Ishikawa (cell line): ENCODE data around the gene PLEK2.

Experiments used
- CEBPB ChIP-seq: IDR thresholded peaks from 2 replicates; pipeline ENCODE4 v1.6.1; 2012
- CREB1 ChIP-seq: IDR thresholded peaks from 2 replicates; pipeline ENCODE4 v1.6.1; 2012; ENCODE audit warnings: low read depth
- EGR1 ChIP-seq: IDR thresholded peaks from 2 replicates; pipeline ENCODE4 v1.6.1; 2012
- EP300 ChIP-seq: IDR thresholded peaks from 2 replicates; pipeline ENCODE4 v1.6.1; 2012; ENCODE audit warnings: borderline replicate concordance
- FOXM1 ChIP-seq: IDR thresholded peaks from 2 replicates; pipeline ENCODE4 v1.6.1; 2012; ENCODE audit warnings: low read depth, borderline replicate concordance
- MAX ChIP-seq: IDR thresholded peaks from 2 replicates; pipeline ENCODE4 v1.6.1; 2012
- NFIC ChIP-seq: IDR thresholded peaks from 2 replicates; pipeline ENCODE4 v1.6.1; 2012
- RAD21 ChIP-seq: IDR thresholded peaks from 2 replicates; pipeline ENCODE4 v1.6.1; 2012; ENCODE audit warnings: low read depth
- REST ChIP-seq: IDR thresholded peaks from 2 replicates; pipeline ENCODE4 v1.6.1; 2012; ENCODE audit warnings: low read depth, mild to moderate bottlenecking
- TAF1 ChIP-seq: IDR thresholded peaks from 2 replicates; pipeline ENCODE4 v1.6.1; 2012; ENCODE audit warnings: low read depth, mild to moderate bottlenecking
- TCF12 ChIP-seq: IDR thresholded peaks from 2 replicates; pipeline ENCODE4 v1.6.1; 2012; ENCODE audit warnings: low read depth
- TEAD4 ChIP-seq: IDR thresholded peaks from 2 replicates; pipeline ENCODE4 v1.6.1; 2012
- USF1 ChIP-seq: IDR thresholded peaks from 2 replicates; pipeline ENCODE4 v1.6.1; 2012
- YY1 ChIP-seq: IDR thresholded peaks from 2 replicates; pipeline ENCODE4 v1.6.1; 2012; ENCODE audit warnings: low read depth
- ZBTB7A ChIP-seq: IDR thresholded peaks from 2 replicates; pipeline ENCODE4 v1.6.1; 2012; ENCODE audit warnings: low read depth

Gene PLEK2

GRCh38 chr14:67438969-67439368, 27.0 kb upstream of the PLEK2 start:
- TF ChIP-seq MAX (no peak), EP300 (no peak), USF1 (no peak), TAF1 (no peak), CREB1 (no peak), CEBPB (no peak), REST (no peak), ZBTB7A (no peak), TCF12 (no peak), RAD21 (no peak), FOXM1 (no peak), YY1 (no peak), EGR1 (no peak), TEAD4 (no peak), NFIC (no peak)

- TF ChIP-seq EP300 (no peak), ZBTB7A (no peak), TEAD4 (no peak), TAF1 (no peak), NFIC (no peak), CEBPB (no peak), FOXM1 (no peak)
Measured at GRCh38 chr14:67436006-67436866, 24.3 kb upstream of the PLEK2 start.

- no peak for TF ChIP-seq TAF1
- no peak for TF ChIP-seq USF1
- TF ChIP-seq ZBTB7A = no peak
- no peak for TF ChIP-seq CREB1
- no peak for TF ChIP-seq EGR1
- TF ChIP-seq RAD21 = no peak
Measured at GRCh38 chr14:67435603-67436002, 23.6 kb upstream of the PLEK2 start.

GRCh38 chr14:67432050-67432564, 20.1 kb upstream of the PLEK2 start:
- TF ChIP-seq TEAD4 (no peak), NFIC (no peak), RAD21 (no peak), EP300 (no peak), YY1 (no peak), MAX (no peak), TCF12 (no peak), REST (no peak), ZBTB7A (no peak), FOXM1 (no peak), TAF1 (no peak), CEBPB (no peak), EGR1 (no peak), USF1 (no peak), CREB1 (no peak)

GRCh38 chr14:67429510-67430205, 17.7 kb upstream of the PLEK2 start:
- TF ChIP-seq CEBPB (no peak), EP300 (no peak)
